OCI-LY7 (cell line): ENCODE measurements around the gene ZBTB22. TPM values are rescaled to one million over a fixed set of nuclear protein-coding genes. Genes with fewer than 3 reads are reported as not detected.

ENCODE experiments used
- BruUV-seq: library from RNA; stranded (reverse); fragments of 400-500 nt; replicated peaks from 2 replicates; lab custom pipeline; 2021; lab: Mats Ljungman, UMichigan
- CTCF ChIA-PET: fragments of 300-600 bp; sonication (Branson Sonifier 250); formaldehyde crosslinking; loops from one replicate; lab custom pipeline; 2022; ENCODE audit warnings: antibody characterized with exemption; ENCODE audit not compliant: unreplicated experiment; lab: Charles Lee
- POLR2A ChIA-PET: fragments of 300-600 bp; sonication (Branson Sonifier 250); formaldehyde crosslinking; loops from one replicate; lab custom pipeline; 2022; ENCODE audit warnings: antibody characterized with exemption; lab: Charles Lee
- DNase-seq: peaks from one replicate; pipeline ENCODE4 v3.0.0-alpha.2; 2015; ENCODE audit warnings: low spot score
- H2AFZ ChIP-seq: fragments of 200-600 bp; sonication (generic), shearing (Covaris generic); 2 replicates; pipeline ENCODE4 v1.6.1; 2014; ENCODE audit warnings: mild to moderate bottlenecking, antibody characterized with exemption, low read length, moderate library complexity
- H3K27ac ChIP-seq: fragments of 200-600 bp; sonication (generic); 2 replicates; pipeline ENCODE4 v1.5.1; 2014; ENCODE audit warnings: mixed run types, low read depth, mild to moderate bottlenecking, moderate library complexity, low read length, inconsistent platforms; ENCODE audit not compliant: poor library complexity, severe bottlenecking
- H3K36me3 ChIP-seq: fragments of 200-600 bp; sonication (generic); 2 replicates; pipeline ENCODE4 v1.6.1; 2014; ENCODE audit warnings: mild to moderate bottlenecking, antibody characterized with exemption, low read length, moderate library complexity, mixed read lengths; ENCODE audit not compliant: insufficient read depth
- H3K4me1 ChIP-seq: fragments of 200-600 bp; sonication (generic); 2 replicates; pipeline ENCODE4 v1.5.1; 2014; ENCODE audit warnings: mild to moderate bottlenecking, low read length; ENCODE audit not compliant: insufficient read depth, poor library complexity, severe bottlenecking
- H3K4me2 ChIP-seq: fragments of 200-600 bp; sonication (generic); 2 replicates; pipeline ENCODE4 v1.6.1; 2014; ENCODE audit warnings: mild to moderate bottlenecking, low read length
- H3K4me3 ChIP-seq: fragments of 200-600 bp; sonication (generic); 2 replicates; pipeline ENCODE4 v1.5.1; 2014; ENCODE audit warnings: mild to moderate bottlenecking, low read depth, low read length; ENCODE audit not compliant: poor library complexity, severe bottlenecking
- H3K79me2 ChIP-seq: fragments of 200-600 bp; sonication (generic); 2 replicates; pipeline ENCODE4 v1.6.1; 2016; ENCODE audit warnings: low read depth, mild to moderate bottlenecking, low read length, moderate library complexity, mixed read lengths; ENCODE audit not compliant: insufficient read depth
- H3K9me2 ChIP-seq: fragments of 200-600 bp; sonication (generic); 2 replicates; pipeline ENCODE4 v1.6.1; 2016; ENCODE audit warnings: mild to moderate bottlenecking, low read length, mixed read lengths; ENCODE audit not compliant: insufficient read depth
- H3K9me3 ChIP-seq: fragments of 200-600 bp; sonication (generic); 2 replicates; pipeline ENCODE4 v1.6.1; 2014; ENCODE audit warnings: mild to moderate bottlenecking, mixed run types, low read length, mixed read lengths
- H4K20me1 ChIP-seq: fragments of 200-600 bp; sonication (generic); 2 replicates; pipeline ENCODE4 v1.6.1; 2014; ENCODE audit warnings: mild to moderate bottlenecking, antibody characterized with exemption, low read length, moderate library complexity, mixed read lengths; ENCODE audit not compliant: insufficient read depth
- EZH2phosphoT487 ChIP-seq: fragments of 200-600 bp; sonication (generic); IDR thresholded peaks from 2 replicates; pipeline ENCODE4 v1.6.1; 2018; ENCODE audit warnings: low read depth, borderline replicate concordance, mild to moderate bottlenecking, mixed run types, antibody characterized with exemption, low read length, moderate library complexity, mixed read lengths
- intact Hi-C: fragments of 100-400 bp; cut with micrococcal nuclease; formaldehyde crosslinking; loops from one replicate; pipeline ENCODE4 v1.10.0; 2022; ENCODE audit not compliant: unreplicated experiment
- total RNA-seq, 2 experiments: library from RNA; depleted of rRNA in 1 of 2; stranded (reverse); fragments of >200 nt in 1 of 2; shearing (Covaris generic) in 1 of 2; gene quantifications; 2 replicates each; pipeline ENCODE4 v1.2.3, GENCODE V29; 2014 to 2022
- TF ChIP-seq, protein P1 (sequence below): fragments of 200-600 bp; sonication (generic); conservative IDR thresholded peaks from 2 replicates; pipeline ENCODE4 v1.5.1; 2014; ENCODE audit warnings: mild to moderate bottlenecking, antibody characterized with exemption, low read length, moderate library complexity, mixed read lengths

ZBTB22 gene
- total RNA-seq, 2 experiments from 2014 or later, result 14.1 to 21.6 TPM

DNA sequence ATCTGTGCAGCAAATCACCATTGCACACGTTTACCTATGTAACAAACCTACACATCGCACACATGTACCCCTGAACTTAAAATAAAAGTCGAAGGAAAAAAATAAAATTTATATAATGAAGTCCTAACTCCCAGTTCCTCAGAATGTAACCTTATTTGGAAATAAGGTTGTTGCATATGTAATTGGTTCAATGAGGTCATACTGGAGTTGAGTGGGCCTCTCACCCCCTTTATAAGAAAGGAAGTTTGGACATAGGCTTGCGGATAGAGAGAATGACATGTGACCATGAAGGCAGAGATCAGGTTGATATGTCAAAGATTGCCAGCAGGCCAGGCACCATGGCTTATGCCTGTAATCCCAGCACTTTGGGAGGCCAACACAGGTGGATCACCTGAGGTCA, 16.1 kb upstream of the ZBTB22 start:
- CTCF ChIA-PET, result interaction anchor here (0.5 kb wide), 1 partner anchor 11 kb away, joined by 4 read pairs; no protein-coding TSS in a partner anchor
- Histone ChIP-seq H3K4me3 (no peak overlapping the region), H3K9me3 (no peaks in the 10 kb centered on the region), H3K27ac (no peak overlapping the region), H3K4me1 (peaks cover 18% of the 10 kb centered on the region), H3K36me3 (no peaks in the 10 kb centered on the region), H4K20me1 (no peaks in the 10 kb centered on the region), H3K79me2 (no peaks in the 10 kb centered on the region), H3K9me2 (no peaks in the 10 kb centered on the region), H3K4me2 (no peak overlapping the region), H2AFZ (no peak overlapping the region)
- no peak for DNase-seq
- TF ChIP-seq EZH2phosphoT487, result no peak
- TF ChIP-seq, protein P1, sequence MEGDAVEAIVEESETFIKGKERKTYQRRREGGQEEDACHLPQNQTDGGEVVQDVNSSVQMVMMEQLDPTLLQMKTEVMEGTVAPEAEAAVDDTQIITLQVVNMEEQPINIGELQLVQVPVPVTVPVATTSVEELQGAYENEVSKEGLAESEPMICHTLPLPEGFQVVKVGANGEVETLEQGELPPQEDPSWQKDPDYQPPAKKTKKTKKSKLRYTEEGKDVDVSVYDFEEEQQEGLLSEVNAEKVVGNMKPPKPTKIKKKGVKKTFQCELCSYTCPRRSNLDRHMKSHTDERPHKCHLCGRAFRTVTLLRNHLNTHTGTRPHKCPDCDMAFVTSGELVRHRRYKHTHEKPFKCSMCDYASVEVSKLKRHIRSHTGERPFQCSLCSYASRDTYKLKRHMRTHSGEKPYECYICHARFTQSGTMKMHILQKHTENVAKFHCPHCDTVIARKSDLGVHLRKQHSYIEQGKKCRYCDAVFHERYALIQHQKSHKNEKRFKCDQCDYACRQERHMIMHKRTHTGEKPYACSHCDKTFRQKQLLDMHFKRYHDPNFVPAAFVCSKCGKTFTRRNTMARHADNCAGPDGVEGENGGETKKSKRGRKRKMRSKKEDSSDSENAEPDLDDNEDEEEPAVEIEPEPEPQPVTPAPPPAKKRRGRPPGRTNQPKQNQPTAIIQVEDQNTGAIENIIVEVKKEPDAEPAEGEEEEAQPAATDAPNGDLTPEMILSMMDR, result no peak
- intact Hi-C loops, result no loop called here
- BruUV-seq, result no TSS peak
- POLR2A ChIA-PET, result interaction anchor here (0.6 to 0.7 kb wide), 2 partner anchors 16 to 267 kb away, joined by 3 to 7 read pairs; partner anchors contain the start of gene ZBTB22

DNA sequence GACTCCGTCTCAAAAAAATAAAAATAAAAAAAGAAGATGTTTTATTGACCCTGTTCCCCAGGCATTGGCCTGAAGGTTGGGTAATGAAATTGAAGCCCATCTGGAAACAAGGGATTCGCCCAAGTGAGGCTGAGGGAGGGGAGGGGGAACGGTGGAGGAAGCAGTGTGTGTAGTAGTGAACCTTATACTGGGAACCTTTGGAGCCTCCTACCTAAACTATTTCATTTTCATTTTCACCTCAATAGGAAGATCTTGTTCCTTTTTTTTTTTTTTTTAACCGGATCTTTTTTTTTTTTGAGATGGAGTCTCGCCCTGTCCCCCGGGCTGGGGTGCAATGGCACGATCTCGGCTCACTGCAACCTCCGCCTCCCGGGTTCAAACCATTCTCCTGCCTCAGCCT, 13.2 kb upstream of the ZBTB22 start:
- no peak overlapping the region for H3K4me3 ChIP-seq
- no peaks in the 10 kb centered on the region for H3K79me2 ChIP-seq
- no peaks in the 10 kb centered on the region for H4K20me1 ChIP-seq
- H3K4me1 ChIP-seq, result peaks cover 23% of the 10 kb centered on the region
- ChIA-PET CTCF (no interaction called here), POLR2A (interaction anchor here (0.6 kb wide), 1 partner anchor 39 kb away, joined by 3 read pairs; no protein-coding TSS in a partner anchor)
- no peak overlapping the region for H2AFZ ChIP-seq
- TF ChIP-seq EZH2phosphoT487, result no peak
- TF ChIP-seq, protein P1, result no peak
- DNase-seq, result no peak
- no peak overlapping the region for H3K4me2 ChIP-seq
- H3K27ac ChIP-seq, result no peak overlapping the region
- H3K9me3 ChIP-seq, result no peaks in the 10 kb centered on the region
- no peaks in the 10 kb centered on the region for H3K9me2 ChIP-seq
- no peaks in the 10 kb centered on the region for H3K36me3 ChIP-seq
- BruUV-seq, result no TSS peak
- intact Hi-C loops, result no loop called here

- Histone ChIP-seq H3K27ac (no peak overlapping the region), H4K20me1 (no peaks in the 10 kb centered on the region), H3K9me2 (no peaks in the 10 kb centered on the region), H3K4me3 (no peak overlapping the region), H3K9me3 (no peaks in the 10 kb centered on the region), H3K4me1 (peaks cover 34% of the 10 kb centered on the region), H3K4me2 (no peak overlapping the region), H3K36me3 (no peaks in the 10 kb centered on the region), H2AFZ (no peak overlapping the region), H3K79me2 (no peaks in the 10 kb centered on the region)
- no peak for DNase-seq
- intact Hi-C loops, result no loop called here
- no TSS peak for BruUV-seq
- CTCF ChIA-PET, result no interaction called here
- POLR2A ChIA-PET, result interaction anchor here (0.6 to 1.2 kb wide), 2 partner anchors 11 to 278 kb away, joined by 4 read pairs; partner anchors contain the start of gene ZBTB22
- TF ChIP-seq EZH2phosphoT487, result no peak
- TF ChIP-seq, protein P1, result no peak
Observed at GRCh38 chr6:33329058-33329457, 11.5 kb upstream of the ZBTB22 start.
